NCI-H2107 (cell line): Measurements from ENCODE around the gene SYNGR2.

ENCODE experiments used
- DNase-seq: peaks from one replicate; lab custom pipeline; 2025; lab: John Stamatoyannopoulos, UW

The SYNGR2 gene

GRCh38 chr17:78202666-78203065, 34.3 kb downstream of the SYNGR2 start:
- DNase-seq = no peak

- no peak for DNase-seq
These were observed 36.2 kb downstream of the SYNGR2 start for GRCh38 chr17:78204387-78205123.

DNA sequence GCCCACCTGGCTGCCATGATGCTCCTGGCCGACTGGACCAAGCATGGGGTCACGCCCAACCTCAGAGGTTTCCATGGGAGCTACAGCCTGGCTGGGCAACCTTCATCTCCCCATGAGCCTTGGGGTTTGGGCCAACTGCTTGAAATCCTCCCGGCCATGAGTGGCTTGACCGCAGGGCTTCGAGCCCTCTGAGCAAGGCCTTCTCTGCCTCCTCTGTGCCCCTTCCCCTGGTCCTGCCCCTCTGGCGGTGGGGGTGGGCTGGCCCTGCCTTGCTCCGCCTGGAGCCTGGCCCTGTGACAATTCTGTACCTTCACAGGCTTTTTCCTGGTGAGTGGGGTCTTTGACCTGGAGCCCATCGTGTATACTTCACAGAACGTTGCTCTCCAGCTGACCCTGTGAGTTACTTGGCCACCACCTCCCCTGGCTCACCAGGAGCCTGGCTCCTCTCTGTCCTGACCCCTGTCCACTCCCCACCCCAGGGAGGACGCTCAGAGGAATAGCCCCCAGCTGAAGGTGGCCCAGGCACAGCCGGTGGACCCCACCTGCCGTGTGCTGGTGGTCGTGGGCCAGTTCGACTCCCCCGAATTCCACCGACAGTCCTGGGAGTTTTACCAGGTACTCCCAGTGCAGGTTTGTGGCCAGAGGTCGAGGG, 36.9 kb downstream of the SYNGR2 start:
- DNase-seq = no peak

- no peak for DNase-seq
These were observed 37.9 kb downstream of the SYNGR2 start for GRCh38 chr17:78206298-78206697.

DNA sequence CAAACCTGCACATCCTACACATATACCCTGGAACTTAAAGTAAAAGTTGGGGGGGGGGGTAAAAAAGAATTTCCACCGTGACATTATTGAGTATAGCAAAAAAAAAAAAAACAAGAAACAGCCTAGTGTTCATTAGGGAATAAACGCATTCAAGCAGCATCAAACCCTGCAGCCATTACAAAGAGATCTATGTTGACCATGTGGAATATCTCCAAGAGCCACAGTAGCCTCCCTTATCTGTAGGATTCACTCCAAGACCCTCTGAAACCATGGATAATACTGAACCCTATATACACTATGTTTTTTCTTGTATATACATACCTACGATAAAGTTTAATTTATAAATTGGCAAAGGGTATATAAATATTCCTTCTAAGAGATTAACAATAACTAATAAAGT, 40.1 kb downstream of the SYNGR2 start:
- no peak for DNase-seq

- no peak for DNase-seq
These were observed 41.7 kb downstream of the SYNGR2 start for GRCh38 chr17:78210111-78210510.

DNA sequence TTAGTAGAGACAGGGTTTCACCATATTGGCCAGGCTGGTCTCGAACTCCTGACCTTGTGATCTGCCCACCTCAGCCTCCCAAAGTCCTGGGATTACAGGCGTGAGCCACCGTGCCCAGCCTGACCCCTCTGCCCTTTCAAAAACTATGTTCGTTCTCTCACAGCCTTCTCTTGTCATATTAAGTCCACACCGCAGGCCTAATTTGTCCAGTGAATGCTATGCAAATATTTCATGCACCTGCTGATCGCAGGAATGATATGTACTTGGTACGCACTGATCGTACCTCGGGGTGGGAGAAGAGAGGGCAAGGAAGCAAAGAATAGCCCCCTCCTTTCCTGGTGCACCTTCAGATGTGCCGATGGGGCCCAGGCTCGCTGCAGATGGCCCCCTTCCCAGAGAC, 42.7 kb downstream of the SYNGR2 start:
- no peak for DNase-seq

- DNase-seq = peak; percentile 92
These were observed 45.8 kb downstream of the SYNGR2 start, which contains the start of gene BIRC5 for GRCh38 chr17:78214016-78214705. Gene BIRC5 (plus strand): TSS chr17:78214253. CDS start chr17:78214317, 64 bp downstream.

DNA sequence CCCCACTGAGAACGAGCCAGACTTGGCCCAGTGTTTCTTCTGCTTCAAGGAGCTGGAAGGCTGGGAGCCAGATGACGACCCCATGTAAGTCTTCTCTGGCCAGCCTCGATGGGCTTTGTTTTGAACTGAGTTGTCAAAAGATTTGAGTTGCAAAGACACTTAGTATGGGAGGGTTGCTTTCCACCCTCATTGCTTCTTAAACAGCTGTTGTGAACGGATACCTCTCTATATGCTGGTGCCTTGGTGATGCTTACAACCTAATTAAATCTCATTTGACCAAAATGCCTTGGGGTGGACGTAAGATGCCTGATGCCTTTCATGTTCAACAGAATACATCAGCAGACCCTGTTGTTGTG, 46.3 kb downstream of the SYNGR2 start:
- no peak for DNase-seq

DNA sequence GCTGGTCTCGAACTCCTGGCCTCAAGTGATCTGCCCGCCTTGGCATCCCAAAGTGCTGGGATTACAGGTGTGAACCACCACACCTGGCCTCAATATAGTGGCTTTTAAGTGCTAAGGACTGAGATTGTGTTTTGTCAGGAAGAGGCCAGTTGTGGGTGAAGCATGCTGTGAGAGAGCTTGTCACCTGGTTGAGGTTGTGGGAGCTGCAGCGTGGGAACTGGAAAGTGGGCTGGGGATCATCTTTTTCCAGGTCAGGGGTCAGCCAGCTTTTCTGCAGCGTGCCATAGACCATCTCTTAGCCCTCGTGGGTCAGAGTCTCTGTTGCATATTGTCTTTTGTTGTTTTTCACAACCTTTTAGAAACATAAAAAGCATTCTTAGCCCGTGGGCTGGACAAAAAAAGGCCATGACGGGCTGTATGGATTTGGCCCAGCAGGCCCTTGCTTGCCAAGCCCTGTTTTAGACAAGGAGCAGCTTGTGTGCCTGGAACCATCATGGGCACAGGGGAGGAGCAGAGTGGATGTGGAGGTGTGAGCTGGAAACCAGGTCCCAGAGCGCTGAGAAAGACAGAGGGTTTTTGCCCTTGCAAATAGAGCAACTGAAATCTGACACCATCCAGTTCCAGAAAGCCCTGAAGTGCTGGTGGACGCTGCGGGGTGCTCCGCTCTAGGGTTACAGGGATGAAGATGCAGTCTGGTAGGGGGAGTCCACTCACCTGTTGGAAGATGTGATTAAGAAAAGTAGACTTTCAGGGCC, 51.2 kb downstream of the SYNGR2 start:
- peak; percentile 69 for DNase-seq
